IPS DF 6.9 (cell line): ENCODE data around the gene PLPP7.

Experiments
- DNase-seq: peaks from one replicate; pipeline ENCODE4 v3.0.0-alpha.2; 2013; ENCODE audit warnings: low read depth, low spot score
- H3K27ac ChIP-seq: one replicate; pipeline ENCODE4 v1.5.1; 2013; ENCODE audit warnings: low read length, control low read depth
- H3K27me3 ChIP-seq: 2 replicates; pipeline ENCODE4 v1.6.1; 2013; ENCODE audit warnings: mild to moderate bottlenecking, low read length; ENCODE audit not compliant: control insufficient read depth, insufficient read depth
- H3K36me3 ChIP-seq: 2 replicates; pipeline ENCODE4 v1.6.1; 2013; ENCODE audit warnings: low read length; ENCODE audit not compliant: control insufficient read depth, insufficient read depth
- H3K4me1 ChIP-seq: 2 replicates; pipeline ENCODE4 v1.6.1; 2013; ENCODE audit warnings: low read length; ENCODE audit not compliant: control insufficient read depth, insufficient read depth
- H3K4me3 ChIP-seq: 2 replicates; pipeline ENCODE4 v1.5.1; 2013; ENCODE audit warnings: mild to moderate bottlenecking, low read length
- H3K9me3 ChIP-seq: 2 replicates; pipeline ENCODE4 v1.6.1; 2013; ENCODE audit warnings: low read length, inconsistent platforms; ENCODE audit not compliant: control insufficient read depth, insufficient read depth
- whole genome bisulfite sequencing: extraction: QIAGEN DNeasy Blood & Tissue Kit; methylation state at CpG from one replicate; pipeline ENCODE4 v1.1.7; 2013; ENCODE audit warnings: mixed read lengths, missing lambda C conversion rate; ENCODE audit not compliant: insufficient read length, insufficient coverage; 5-methylcytosine and 5-hydroxymethylcytosine counted together

Gene PLPP7

GRCh38 chr9:131306397-131307004 lies 17.0 kb downstream of the PLPP7 start:
- no CpG with 5 or more reads among the region's 14 CpGs for WGBS
- Histone ChIP-seq H3K27ac (no peak overlapping the region), H3K36me3 (no peaks in the 10 kb centered on the region), H3K4me3 (no peak overlapping the region), H3K9me3 (no peaks in the 10 kb centered on the region), H3K27me3 (no peaks in the 10 kb centered on the region), H3K4me1 (0 out of 2 replicates have a peak, but pooled peaks cover 2% of the 10 kb centered on the region)
- DNase-seq: no peak

GRCh38 chr9:131307974-131308373 lies 18.5 kb downstream of the PLPP7 start:
- Histone ChIP-seq H3K9me3 (no peaks in the 10 kb centered on the region), H3K4me3 (no peak overlapping the region), H3K27ac (no peak overlapping the region), H3K4me1 (0 out of 2 replicates have a peak, but pooled peaks cover 2% of the 10 kb centered on the region), H3K36me3 (no peaks in the 10 kb centered on the region), H3K27me3 (no peaks in the 10 kb centered on the region)
- no peak for DNase-seq
- WGBS: no CpG with 5 or more reads among the region's 31 CpGs

GRCh38 chr9:131308452-131308851 lies 18.9 kb downstream of the PLPP7 start:
- H3K27me3 ChIP-seq: no peaks in the 10 kb centered on the region
- no peaks in the 10 kb centered on the region for H3K9me3 ChIP-seq
- DNase-seq: no peak
- H3K4me3 ChIP-seq: no peak overlapping the region
- no peaks in the 10 kb centered on the region for H3K36me3 ChIP-seq
- H3K4me1 ChIP-seq: 0 out of 2 replicates have a peak, but pooled peaks cover 2% of the 10 kb centered on the region
- no peak overlapping the region for H3K27ac ChIP-seq
- WGBS: no CpG with 5 or more reads among the region's 11 CpGs

- Histone ChIP-seq H3K27me3 (no peaks in the 10 kb centered on the region), H3K27ac (no peak overlapping the region), H3K36me3 (no peaks in the 10 kb centered on the region), H3K4me1 (0 out of 2 replicates have a peak, but pooled peaks cover 2% of the 10 kb centered on the region), H3K9me3 (no peaks in the 10 kb centered on the region), H3K4me3 (no peak overlapping the region)
- DNase-seq: no peak
- WGBS: no CpG with 5 or more reads among the region's 17 CpGs
Observed at GRCh38 chr9:131308906-131309529, 19.5 kb downstream of the PLPP7 start.

- no peak for DNase-seq
- WGBS: no CpG with 5 or more reads among the region's 18 CpGs
- no peak overlapping the region for H3K4me3 ChIP-seq
- no peaks in the 10 kb centered on the region for H3K27me3 ChIP-seq
- 0 out of 2 replicates have a peak, but pooled peaks cover 2% of the 10 kb centered on the region for H3K4me1 ChIP-seq
- no peaks in the 10 kb centered on the region for H3K36me3 ChIP-seq
- no peak overlapping the region for H3K27ac ChIP-seq
- H3K9me3 ChIP-seq: no peaks in the 10 kb centered on the region
Observed at GRCh38 chr9:131309530-131310276, 20.2 kb downstream of the PLPP7 start.

- Histone ChIP-seq H3K27me3 (no peaks in the 10 kb centered on the region), H3K4me3 (no peak overlapping the region), H3K27ac (no peak overlapping the region), H3K36me3 (no peaks in the 10 kb centered on the region), H3K9me3 (no peaks in the 10 kb centered on the region), H3K4me1 (0 out of 2 replicates have a peak, but pooled peaks cover 2% of the 10 kb centered on the region)
- DNase-seq: no peak
- WGBS: no CpG with 5 or more reads among the region's 20 CpGs
Observed at GRCh38 chr9:131310833-131311554, 21.5 kb downstream of the PLPP7 start.

- Histone ChIP-seq H3K27me3 (no peaks in the 10 kb centered on the region), H3K4me3 (no peak overlapping the region), H3K36me3 (no peaks in the 10 kb centered on the region), H3K27ac (no peak overlapping the region), H3K9me3 (no peaks in the 10 kb centered on the region), H3K4me1 (0 out of 2 replicates have a peak, but pooled peaks cover 2% of the 10 kb centered on the region)
- no CpG with 5 or more reads among the region's 9 CpGs for WGBS
- DNase-seq: no peak
Observed at GRCh38 chr9:131312246-131312645, 22.7 kb downstream of the PLPP7 start.

- WGBS: no CpG with 5 or more reads among the region's 28 CpGs
- no peak overlapping the region for H3K4me3 ChIP-seq
Observed at GRCh38 chr9:131312822-131313770, 23.6 kb downstream of the PLPP7 start.

GRCh38 chr9:131318231-131319085 lies 28.9 kb downstream of the PLPP7 start:
- Histone ChIP-seq H3K27me3 (no peaks in the 10 kb centered on the region), H3K4me1 (no peaks in the 10 kb centered on the region), H3K36me3 (no peaks in the 10 kb centered on the region), H3K4me3 (no peak overlapping the region), H3K9me3 (no peaks in the 10 kb centered on the region), H3K27ac (no peak overlapping the region)
- no CpG with 5 or more reads among the region's 23 CpGs for WGBS
- DNase-seq: no peak

More at GRCh38 chr9:131312822-131313770, 23.6 kb downstream of the PLPP7 start:
- DNase-seq: no peak
- H3K27ac ChIP-seq: no peak overlapping the region
- 0 out of 2 replicates have a peak, but pooled peaks cover 2% of the 10 kb centered on the region for H3K4me1 ChIP-seq
- H3K36me3 ChIP-seq: no peaks in the 10 kb centered on the region
- no peaks in the 10 kb centered on the region for H3K27me3 ChIP-seq
- no peaks in the 10 kb centered on the region for H3K9me3 ChIP-seq
